Lower leg skin (tissue), 4 donors: ENCODE data around the gene LDHAL6B. TPM values are rescaled to one million over a fixed set of nuclear protein-coding genes. Genes with fewer than 3 reads are reported as not detected.

Source experiments
- DNase-seq, 2 donors: peaks; one replicate each; pipeline ENCODE4 v3.0.0-alpha.2; 2019; ENCODE audit warnings: low spot score in 2 of 2
- H3K4me3 ChIP-seq: fragments of 200-600 bp; sonication (generic); 2 replicates; pipeline ENCODE4 v1.5.1; 2017; ENCODE audit warnings: mild to moderate bottlenecking, low read depth; ENCODE audit not compliant: poor library complexity, severe bottlenecking
- POLR2A ChIP-seq, 2 donors: fragments of 450-650 bp; IDR thresholded peaks; one replicate each; pipeline ENCODE4 v1.6.1; 2016 to 2017; ENCODE audit warnings: antibody characterized with exemption in 2 of 2, mild to moderate bottlenecking in 1 of 2, moderate library complexity in 1 of 2
- WGBS, 2 donors: methylation state at CpG; one replicate each; pipeline ENCODE4 v1.1.5; 2018; 5-methylcytosine and 5-hydroxymethylcytosine counted together
- intact Hi-C: fragments of 100-400 bp; cut with DNase I; formaldehyde crosslinking; loops from one replicate; pipeline ENCODE4 v1.15.0; 2023; ENCODE audit warnings: low total_unique reads
- total RNA-seq, 4 donors: library from RNA; depleted of rRNA; stranded (reverse); fragments of >200 nt; gene quantifications; one replicate each; pipeline ENCODE4 v1.1.0, GENCODE V29; 2016
- TF ChIP-seq, protein P1 (sequence below), 3 donors: fragments of 450-650 bp; IDR thresholded peaks; one replicate each; pipeline ENCODE4 v1.5.1; 2016; ENCODE audit warnings: antibody characterized with exemption in 3 of 3, mild to moderate bottlenecking in 3 of 3, moderate library complexity in 2 of 3

The LDHAL6B gene
- total RNA-seq, 4 donors from 2014 or later: not detected

DNA sequence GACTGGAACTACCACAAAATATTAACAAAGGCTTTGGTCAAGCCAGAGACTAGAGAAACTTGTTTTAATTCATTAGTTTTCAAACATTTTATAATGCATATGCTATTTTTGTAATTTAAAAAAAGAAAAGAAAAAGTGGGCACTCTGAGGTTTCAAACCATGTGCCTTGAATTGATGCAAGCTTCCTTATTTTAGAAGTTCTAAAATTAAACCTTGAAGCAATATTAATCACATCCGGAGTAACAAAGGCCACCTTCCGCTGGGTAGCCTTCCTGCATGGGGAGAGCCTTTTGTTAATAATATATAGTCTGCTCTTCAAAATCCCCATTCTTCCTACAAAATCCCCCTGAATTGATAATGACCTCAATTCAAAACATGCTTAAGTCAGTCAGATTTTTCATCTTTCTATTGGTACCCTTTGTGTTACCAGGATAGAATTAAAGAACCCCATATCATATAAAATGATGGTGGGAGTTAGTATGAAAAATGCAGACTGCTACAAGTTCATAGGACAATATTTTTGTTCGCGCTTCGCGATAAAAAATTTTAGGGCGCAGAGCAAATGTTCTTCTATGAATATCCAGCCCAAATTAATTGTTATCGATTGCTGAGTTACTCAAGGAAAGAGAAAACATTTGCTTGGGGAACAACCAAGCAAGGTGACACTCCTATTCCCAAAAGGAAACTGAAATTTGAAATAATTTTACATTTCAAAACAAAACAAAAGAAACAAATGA lies 30.6 kb downstream of the LDHAL6B start:
- TF ChIP-seq POLR2A (IDR thresholded peaks at IDR 0.05): no peak
- TF ChIP-seq, protein P1, sequence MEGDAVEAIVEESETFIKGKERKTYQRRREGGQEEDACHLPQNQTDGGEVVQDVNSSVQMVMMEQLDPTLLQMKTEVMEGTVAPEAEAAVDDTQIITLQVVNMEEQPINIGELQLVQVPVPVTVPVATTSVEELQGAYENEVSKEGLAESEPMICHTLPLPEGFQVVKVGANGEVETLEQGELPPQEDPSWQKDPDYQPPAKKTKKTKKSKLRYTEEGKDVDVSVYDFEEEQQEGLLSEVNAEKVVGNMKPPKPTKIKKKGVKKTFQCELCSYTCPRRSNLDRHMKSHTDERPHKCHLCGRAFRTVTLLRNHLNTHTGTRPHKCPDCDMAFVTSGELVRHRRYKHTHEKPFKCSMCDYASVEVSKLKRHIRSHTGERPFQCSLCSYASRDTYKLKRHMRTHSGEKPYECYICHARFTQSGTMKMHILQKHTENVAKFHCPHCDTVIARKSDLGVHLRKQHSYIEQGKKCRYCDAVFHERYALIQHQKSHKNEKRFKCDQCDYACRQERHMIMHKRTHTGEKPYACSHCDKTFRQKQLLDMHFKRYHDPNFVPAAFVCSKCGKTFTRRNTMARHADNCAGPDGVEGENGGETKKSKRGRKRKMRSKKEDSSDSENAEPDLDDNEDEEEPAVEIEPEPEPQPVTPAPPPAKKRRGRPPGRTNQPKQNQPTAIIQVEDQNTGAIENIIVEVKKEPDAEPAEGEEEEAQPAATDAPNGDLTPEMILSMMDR (IDR thresholded peaks at IDR 0.05): no peak
- intact Hi-C loops: no loop called here
- 83 to 91% methylated on average over 8 of the region's 8 CpGs for WGBS, 2 donors
- no peak overlapping the region for H3K4me3 ChIP-seq
- no peak for DNase-seq

- no peak for DNase-seq
- H3K4me3 ChIP-seq: no peak overlapping the region
- intact Hi-C loops: no loop called here
- TF ChIP-seq, protein P1 (IDR thresholded peaks at IDR 0.05): no peak
- TF ChIP-seq POLR2A (IDR thresholded peaks at IDR 0.05): no peak
- WGBS, 2 donors: 88 to 91% methylated on average over 5 of the region's 5 CpGs
Measured at GRCh38 chr15:59237924-59238331, 31.3 kb downstream of the LDHAL6B start.

- no peak overlapping the region for H3K4me3 ChIP-seq
- 68 to 78% methylated on average over 5 of the region's 5 CpGs for WGBS, 2 donors
- TF ChIP-seq POLR2A (IDR thresholded peaks at IDR 0.05): no peak
- TF ChIP-seq, protein P1 (IDR thresholded peaks at IDR 0.05): no peak
- no peak for DNase-seq
- intact Hi-C loops: loop anchor here (5.0 kb wide), 1 partner anchor 1217 kb away; no protein-coding TSS in a partner anchor
Measured at GRCh38 chr15:59240036-59240435, 33.4 kb downstream of the LDHAL6B start.

GRCh38 chr15:59242649-59243048 lies 36.0 kb downstream of the LDHAL6B start:
- H3K4me3 ChIP-seq: no peak overlapping the region
- no peak for DNase-seq
- intact Hi-C loops: loop anchor here (5.0 kb wide), 1 partner anchor 1215 kb away; no protein-coding TSS in a partner anchor
- 97 to 99% methylated on average over 2 of the region's 2 CpGs for WGBS, 2 donors
- TF ChIP-seq, protein P1 (IDR thresholded peaks at IDR 0.05): no peak
- no peak for TF ChIP-seq POLR2A (IDR thresholded peaks at IDR 0.05)

- WGBS, 2 donors: 66 to 81% methylated on average over 5 of the region's 5 CpGs
- no peak overlapping the region for H3K4me3 ChIP-seq
- no peak for DNase-seq
- intact Hi-C loops: loop anchor here (5.0 kb wide), 1 partner anchor 1214 kb away; no protein-coding TSS in a partner anchor
- no peak for TF ChIP-seq POLR2A (IDR thresholded peaks at IDR 0.05)
Measured at GRCh38 chr15:59243622-59244021, 37.0 kb downstream of the LDHAL6B start.

DNA sequence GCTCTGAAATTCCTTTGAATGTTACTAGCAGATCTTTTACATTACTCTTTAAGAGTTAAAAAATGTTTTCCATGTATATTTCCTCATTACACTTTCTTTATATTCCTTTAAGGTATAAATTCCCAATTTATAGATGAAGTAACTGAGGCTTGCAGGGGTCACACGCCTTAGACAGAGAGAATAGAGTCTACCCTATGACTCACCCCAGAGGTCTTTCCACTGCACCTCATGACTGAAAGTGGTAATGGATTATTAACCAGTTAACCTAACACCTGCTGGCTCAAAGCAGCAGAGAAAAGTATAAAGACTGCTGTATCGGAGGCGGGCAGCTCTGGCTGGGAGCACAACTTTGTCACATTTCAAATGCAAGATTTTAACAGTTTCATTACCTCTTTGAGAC lies 37.7 kb downstream of the LDHAL6B start:
- H3K4me3 ChIP-seq: no peak overlapping the region
- 89 to 93% methylated on average over 3 of the region's 3 CpGs for WGBS, 2 donors
- no peak for DNase-seq
- TF ChIP-seq, protein P1 (IDR thresholded peaks at IDR 0.05): no peak
- TF ChIP-seq POLR2A (IDR thresholded peaks at IDR 0.05): no peak
- intact Hi-C loops: loop anchor here (5.0 kb wide), 1 partner anchor 1213 kb away; no protein-coding TSS in a partner anchor
